ENCODE data around the gene VAV3.

The VAV3 gene

DNA sequence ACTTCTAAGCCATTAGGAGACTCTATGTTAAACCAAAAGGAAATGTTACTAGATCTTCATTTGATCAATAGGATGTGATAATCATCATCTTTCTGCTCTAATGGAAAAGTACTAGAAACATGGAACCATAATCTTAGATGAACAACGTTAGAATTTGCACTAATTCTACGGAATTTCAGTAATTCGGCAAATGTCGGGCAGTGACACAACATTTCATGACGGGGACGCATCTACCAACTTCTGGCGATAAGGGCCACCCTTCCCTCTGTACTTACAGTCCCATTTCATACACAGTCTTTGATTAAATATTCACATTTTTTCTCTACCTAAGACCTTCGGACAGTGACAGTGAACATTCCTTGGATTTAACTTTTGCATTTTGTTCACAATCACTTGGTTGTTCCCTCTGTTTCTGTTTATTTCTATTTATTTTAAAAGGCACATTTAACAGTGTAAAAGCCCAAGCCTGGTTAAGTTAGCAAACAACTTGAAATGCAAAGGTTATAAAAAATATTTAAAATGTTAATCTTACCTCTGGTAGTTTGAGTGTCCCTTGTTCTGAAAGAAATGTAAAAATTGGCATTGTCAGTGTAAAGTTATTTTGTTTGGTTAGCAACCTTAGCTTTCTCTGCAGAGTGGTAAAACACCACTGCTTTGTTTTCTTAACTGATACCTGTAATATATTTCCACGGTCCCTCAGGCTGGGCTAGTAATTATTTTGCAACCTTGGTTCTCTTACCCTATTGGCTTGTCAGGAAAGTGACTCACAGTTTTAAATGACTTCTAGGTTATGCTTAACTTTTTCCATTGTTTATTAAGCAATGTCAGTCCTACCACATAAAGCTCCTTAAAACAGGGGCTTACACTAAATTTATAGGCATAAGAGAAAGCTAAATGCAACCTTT is 276.9 kb downstream of the VAV3 start:
- DNase-seq (ENCODE audit: low read depth in 3 of 3, low spot score in 1 of 3) = no peak

DNA sequence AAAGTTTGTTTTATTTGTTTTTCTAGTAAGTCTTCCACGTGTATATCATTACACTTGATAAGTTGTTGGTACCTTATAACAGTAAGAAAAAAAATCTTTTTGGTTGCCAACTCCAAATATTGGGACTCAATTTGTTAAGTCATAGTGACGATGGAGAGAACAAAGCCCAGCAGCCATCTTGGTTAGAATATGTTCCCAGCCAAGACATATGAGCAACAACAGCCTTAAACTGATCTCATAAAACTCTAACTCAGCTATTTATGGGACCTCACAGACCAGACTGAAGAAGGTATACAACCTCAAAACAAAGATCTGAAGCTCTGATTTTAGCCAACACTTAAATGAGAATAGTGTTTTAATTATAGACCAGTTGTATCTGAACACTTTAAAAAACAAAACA is 281.3 kb downstream of the VAV3 start:
- no peak for DNase-seq (ENCODE audit: low read depth in 3 of 3, low spot score in 1 of 3)

DNA sequence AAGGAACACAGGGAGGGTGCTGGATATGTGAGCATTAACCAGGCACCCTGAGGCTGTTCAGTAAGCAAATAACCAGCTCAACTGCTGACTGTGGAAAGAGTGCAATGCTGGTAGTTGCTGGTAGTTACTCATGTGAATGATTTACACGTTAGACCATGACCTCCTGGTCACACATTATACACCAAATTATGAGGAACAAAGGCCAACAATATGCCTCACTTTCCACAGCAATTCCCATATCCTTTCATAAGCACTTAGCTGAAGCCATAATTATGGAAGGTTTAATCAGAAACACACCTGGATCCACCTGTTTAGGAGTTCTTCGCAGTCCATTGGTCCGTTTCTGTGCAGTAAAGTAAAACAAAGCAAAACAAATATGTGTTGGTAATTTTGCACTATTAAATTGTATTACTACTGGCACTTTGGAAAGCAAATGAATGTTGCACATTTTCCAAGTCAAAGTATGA is 281.8 kb downstream of the VAV3 start:
- DNase-seq (ENCODE audit: low read depth in 3 of 3, low spot score in 1 of 3) = no peak

DNA sequence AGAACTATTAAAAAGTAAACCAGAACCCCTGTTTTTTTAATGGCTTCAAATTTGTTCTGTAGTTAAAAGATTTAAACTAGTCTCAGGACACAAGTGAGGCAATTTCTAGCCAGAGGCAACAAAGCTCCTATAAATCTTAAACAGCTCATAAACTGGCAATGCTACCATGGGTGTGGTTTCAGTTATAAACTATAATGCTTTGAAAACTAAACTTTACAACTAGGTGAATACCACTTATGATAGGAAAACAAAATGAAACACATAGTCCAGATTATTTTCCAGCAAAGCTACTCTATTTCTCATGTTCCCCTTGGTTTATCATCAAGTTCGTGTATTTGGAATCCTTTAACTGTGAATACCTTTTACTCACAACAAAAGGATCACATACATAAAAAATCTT is 282.5 kb downstream of the VAV3 start:
- DNase-seq (ENCODE audit: low read depth in 3 of 3, low spot score in 1 of 3) = no peak

DNA sequence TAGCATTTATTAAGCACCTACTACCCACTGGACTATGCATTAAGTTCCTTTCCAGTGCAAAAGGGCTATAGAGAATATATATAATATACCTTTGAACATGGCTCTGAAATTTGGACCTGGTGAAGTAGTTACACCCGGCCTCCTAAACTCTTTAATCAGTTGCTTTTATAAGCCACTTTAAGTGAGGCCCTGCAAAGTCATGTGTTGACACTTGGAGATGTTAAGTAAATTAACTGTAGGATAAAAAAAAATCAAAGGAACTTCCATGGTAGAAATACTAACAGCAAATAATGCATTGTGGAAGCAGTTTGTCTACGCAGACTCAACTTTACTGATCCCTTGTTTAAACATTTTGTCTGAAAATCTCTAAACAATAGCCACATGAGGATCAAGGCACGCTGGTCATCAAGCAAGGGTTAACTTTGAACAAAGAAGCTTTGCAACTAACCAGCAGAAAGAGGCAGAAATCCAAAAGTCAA is 283.9 kb downstream of the VAV3 start:
- no peak for DNase-seq (ENCODE audit: low read depth in 3 of 3, low spot score in 1 of 3)

DNA sequence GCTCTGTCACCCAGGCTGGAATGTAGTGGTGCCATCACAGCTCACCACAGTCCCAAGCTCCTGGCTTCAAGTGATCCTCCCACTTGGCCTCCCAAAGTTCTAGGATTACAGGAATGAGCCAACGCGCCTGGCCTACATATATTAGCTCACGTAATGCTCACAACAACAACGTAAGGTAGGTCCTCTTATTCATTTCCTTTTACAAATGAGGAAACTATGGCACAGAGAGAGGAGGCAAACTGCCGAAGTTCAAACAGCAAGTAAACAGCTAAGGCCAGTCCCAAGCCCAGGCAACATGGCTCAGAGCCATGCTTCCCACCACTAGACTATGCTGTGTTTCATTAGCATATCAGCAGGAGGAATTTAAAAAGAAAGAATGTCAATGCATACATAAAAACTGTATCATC is 284.4 kb downstream of the VAV3 start:
- no peak for DNase-seq (ENCODE audit: low read depth in 3 of 3, low spot score in 1 of 3)

DNA sequence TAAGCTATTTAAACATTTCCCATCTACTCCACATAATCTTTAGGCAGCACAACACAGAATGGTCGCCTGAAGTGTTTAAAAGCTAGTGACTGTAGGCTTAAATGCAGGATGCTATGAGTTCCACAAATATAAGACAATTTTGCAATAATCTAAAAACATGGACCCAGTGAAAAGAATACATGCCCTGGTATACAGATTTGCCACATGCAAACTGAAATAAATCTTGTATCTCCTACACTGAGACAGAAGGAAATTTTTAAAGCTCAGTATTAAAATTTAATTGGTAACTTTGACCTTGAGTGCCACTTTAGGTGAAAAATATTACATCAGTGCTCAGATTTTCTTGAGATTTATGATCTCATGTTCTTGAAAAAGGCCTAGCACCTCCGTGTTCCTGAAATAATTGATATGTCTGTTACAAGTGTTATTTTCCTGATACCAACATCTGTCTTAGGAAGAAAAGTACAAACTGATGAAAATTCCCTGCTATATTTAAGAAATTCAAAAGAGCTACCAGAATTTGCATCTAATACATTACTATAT is 285.5 kb downstream of the VAV3 start:
- no peak for DNase-seq (ENCODE audit: low read depth in 3 of 3, low spot score in 1 of 3)

DNA sequence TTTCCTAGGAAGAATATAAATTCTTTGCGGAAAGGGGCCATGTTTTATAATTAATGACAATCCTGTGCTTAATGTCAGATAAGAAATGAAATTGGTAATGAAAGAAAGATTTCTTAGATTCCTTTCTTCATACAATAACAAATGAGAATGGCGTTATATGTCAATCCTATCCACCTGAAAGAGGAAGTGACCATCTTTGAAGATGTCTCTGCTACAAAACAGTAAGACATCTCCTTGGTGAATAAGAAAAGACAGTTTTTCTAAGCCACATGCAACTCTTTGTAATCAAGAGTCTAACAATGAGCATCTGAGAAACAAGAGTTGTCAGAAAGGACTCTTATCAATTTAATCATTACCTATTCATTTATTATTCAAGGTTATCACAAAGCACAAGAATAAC is 286.0 kb downstream of the VAV3 start:
- no peak for DNase-seq (ENCODE audit: low read depth in 3 of 3, low spot score in 1 of 3)

DNA sequence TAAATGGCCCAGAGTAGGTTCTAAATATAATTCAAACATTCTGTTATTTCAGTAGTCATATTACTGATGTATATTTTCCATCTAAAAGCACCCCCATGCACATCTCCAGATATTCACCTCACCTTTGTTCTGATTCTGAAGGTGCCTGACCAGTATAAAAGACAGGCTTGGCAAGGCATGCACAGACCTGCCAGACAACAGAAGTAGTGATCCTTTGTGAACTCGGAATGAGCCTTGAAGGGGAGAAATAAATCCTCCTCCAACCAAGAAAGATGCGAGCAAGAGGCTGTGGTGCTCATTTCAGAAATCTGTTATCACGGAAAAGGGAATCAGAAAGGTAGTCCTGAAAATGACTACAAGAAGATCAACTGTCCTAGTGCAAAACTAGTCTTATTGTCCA is 287.3 kb downstream of the VAV3 start:
- DNase-seq (ENCODE audit: low read depth in 3 of 3, low spot score in 1 of 3) = no peak

DNA sequence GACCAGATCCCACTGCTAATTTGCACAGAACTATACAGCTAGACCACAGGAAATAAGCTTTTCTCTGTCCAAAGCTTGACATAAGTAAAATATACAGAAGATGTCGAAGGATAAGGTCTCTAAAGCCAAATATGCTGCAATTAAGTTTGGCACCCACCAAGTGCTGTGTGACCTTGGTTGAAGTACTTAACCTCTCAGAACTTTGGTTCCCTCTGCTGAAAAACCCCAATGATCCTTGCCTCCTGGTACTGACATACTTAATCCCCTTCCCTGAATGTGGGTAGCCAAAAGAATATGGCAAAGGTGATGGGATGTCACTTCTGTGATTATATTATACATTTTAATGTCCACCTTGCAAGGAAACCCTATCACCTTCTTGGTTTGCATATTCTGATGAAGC is 290.5 kb downstream of the VAV3 start:
- no peak for DNase-seq (ENCODE audit: low read depth in 3 of 3, low spot score in 1 of 3)

DNA sequence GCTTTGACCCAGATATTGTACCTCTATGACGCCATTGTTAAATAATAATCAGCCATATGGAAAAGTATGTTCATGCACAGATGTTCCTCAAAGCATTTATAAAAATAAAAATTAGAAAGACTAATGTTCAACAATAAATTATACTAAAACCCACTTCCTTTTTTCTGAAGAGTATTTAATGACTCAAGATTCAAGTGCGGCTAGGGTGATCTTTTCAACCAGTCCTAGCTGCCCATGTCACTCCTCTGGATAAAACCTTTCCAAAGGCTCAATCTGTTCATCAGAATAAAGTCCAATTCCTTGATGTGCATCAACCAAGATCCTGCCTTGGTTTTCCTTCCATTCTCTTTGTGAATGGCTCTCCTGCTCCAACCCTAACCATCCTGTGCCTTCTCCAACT is 292.0 kb downstream of the VAV3 start:
- no peak for DNase-seq (ENCODE audit: low read depth in 3 of 3, low spot score in 1 of 3)

DNA sequence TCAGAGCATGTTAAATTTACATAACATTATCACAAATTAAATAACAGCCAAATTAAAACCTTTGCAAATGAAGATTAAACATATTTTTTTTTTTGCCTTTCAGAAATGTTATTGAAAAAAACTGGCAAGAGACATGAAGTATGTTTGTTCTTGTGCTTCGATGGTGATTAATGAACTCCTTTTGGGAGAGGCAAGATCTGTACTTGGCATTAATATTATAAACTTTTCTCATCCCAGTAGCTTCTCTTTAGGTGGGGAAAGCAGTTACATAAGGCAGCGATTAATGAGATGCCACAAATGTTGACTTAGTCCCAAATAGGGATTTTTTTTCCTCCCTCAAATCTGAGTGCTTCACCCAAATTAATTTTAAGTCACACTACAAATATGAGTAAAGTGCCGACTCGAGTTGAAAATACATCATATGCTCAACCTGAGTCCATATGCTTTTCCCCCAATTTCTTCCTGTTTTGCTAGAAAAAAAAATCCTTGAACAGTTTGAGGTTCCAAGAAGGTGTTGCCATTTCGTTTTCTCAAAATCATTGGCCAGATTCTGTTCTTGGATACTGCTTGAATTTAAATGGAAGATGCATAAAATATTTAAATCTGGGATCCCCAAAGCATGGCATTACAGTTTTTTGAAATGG is 294.5 kb downstream of the VAV3 start:
- no peak for DNase-seq (ENCODE audit: low read depth in 3 of 3, low spot score in 1 of 3)

DNA sequence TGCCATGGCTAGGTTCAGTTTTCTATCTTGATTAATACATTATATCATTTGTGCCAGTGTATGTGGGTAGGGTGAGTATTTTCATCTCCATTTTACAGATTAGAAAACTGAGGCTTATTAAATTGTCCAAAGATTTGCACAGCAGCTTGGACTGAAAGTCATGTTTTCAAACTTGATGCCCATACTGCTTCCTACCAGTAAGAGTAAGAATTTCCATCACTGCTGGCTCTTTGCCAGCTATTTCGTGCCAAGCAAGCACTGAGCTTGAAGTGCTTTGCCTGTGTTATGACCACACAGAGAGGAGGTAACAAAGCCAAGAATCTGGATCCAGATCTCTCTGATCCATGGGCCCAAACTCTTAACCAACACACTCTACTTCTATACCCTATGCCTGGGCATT is 295.0 kb downstream of the VAV3 start:
- no peak for DNase-seq (ENCODE audit: low read depth in 3 of 3, low spot score in 1 of 3)

DNA sequence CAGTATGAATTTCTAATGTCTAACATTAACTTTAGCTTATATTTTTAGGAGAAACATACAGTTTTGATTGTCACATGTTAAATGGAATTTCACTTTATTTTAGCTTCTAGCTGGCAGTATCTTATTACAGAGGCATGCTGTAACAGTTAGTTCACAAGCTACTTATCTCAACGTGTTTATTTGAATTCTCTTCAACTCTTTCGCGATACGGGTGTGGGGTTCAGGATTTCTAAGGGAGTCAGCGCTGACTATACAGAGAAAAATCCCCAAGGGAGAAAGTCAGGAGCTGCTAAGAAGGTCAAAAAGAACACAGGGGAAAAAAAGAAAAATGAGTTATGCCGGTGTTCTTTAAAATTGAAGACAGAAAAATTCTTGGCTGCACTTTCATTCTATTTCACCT is 296.2 kb downstream of the VAV3 start:
- DNase-seq (ENCODE audit: low read depth in 3 of 3, low spot score in 1 of 3) = no peak

DNA sequence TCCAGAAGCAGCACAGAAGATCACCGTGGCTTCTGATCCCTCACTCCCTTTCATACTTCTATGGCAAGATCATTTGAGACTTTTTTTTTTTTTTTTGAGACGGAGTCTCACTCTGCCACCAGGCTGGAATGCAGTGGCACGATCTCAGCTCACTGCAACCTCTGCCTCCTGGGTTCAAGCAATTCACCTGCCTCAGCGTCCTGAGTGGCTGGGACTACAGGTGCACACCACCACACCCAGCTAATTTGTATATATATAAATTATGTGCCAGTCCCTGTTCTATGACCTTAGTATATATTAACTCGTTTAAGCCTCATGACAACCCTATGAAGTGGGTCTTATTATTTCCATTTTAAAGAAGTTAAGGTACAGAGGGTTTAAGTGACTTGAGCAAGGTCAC is 298.5 kb downstream of the VAV3 start:
- no peak for DNase-seq (ENCODE audit: low read depth in 3 of 3, low spot score in 1 of 3)

DNA sequence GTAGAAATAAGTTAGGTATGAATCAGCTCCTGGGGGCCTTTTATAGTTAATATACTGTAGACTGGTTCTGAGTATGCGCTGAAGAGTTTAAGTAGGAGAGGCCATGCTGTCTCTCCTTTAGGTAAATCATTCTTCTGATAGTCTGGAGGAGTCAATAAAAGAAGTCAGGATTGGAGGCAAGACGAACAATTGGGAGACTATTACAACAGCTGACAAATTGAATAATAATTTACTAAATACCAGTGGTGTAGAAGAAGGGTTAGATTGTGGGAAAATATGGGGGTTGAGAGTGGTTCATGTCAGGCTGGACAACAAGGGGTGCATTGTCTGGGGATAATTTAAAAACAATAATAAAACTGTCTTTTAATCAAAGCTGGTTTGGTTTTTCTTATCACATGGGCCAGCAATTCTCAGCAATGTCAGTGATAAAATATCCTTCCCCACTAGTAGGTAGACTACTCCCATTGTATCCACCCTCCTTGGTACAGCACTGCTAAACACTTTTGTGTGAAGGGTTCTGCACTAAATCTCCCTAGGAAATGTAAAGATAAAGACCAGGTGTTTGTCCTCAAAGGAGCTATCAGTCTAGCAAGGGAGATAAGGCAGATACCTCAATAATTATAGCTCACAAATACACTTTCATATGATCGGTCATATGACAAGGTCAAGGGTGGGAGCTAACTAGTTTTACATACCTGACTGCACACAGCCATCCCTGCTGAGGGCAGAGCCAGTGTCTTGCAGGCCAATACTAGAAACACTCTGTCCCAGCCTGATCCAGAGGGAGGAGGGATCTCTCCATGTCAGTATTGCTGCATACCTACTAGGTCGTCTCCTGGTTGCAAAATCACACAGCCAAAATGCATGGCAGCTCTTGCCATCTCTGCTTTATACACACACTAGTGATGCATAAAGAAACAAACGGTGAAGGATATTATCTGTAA is 299.7 kb downstream of the VAV3 start:
- DNase-seq (ENCODE audit: low read depth in 3 of 3, low spot score in 1 of 3) = no peak

DNA sequence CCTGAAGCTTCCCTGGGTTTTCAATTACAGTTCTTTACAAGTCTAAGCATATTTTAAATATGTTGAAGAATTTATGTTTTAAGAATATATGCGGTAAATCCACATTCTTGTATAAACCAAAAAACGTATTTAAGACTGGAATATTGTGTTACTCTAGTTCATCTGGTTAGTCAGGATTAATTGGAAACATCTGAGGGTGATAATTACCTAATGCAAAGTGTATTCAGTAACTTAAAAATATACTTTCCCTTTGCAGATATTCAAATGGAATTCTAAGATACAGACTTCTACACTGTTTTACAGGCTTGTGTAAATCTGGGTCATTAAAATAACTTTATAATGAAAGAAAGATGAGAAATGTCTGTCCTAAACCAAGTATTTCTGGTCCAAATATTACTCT is 302.0 kb downstream of the VAV3 start:
- DNase-seq (ENCODE audit: low read depth in 3 of 3, low spot score in 1 of 3) = no peak

DNA sequence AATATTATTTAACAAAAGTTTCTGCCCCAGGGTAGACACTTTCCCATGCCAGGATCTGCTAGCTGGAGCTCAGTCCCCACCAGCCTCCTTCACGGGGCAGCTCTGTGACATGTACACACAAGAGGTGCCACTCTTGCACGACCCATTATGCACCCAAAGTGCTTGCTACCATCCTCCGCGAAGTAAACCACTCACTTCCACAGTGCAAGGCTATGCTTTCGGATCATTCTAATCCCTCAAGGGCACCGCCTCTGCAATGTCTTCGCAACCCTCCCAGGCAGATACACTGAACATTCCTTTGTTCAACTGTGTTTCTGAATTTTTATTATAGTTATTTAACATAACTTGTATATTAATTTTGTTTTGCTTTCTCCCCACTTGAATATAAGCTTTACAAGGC is 303.8 kb downstream of the VAV3 start:
- no peak for DNase-seq (ENCODE audit: low read depth in 3 of 3, low spot score in 1 of 3)

DNA sequence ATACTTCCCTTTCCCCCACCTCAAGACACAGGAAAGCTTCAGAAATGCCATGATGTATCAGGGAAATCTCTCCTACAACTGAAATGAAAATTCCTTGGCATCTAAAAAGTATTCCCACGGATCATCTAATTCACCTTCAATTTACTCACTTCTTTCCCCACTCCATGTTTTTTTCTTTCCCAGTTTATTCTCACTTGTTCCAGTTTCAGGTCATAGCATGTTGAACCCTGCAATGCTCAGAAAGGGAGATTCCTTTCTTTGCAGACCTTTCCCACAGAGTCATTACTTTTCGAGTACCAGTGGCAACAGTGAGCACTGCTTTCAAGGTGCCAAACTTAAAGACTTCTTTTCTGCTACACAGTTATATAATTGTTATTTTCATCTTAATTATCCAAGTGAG is 305.0 kb downstream of the VAV3 start:
- DNase-seq (ENCODE audit: low read depth in 3 of 3, low spot score in 1 of 3) = no peak

DNA sequence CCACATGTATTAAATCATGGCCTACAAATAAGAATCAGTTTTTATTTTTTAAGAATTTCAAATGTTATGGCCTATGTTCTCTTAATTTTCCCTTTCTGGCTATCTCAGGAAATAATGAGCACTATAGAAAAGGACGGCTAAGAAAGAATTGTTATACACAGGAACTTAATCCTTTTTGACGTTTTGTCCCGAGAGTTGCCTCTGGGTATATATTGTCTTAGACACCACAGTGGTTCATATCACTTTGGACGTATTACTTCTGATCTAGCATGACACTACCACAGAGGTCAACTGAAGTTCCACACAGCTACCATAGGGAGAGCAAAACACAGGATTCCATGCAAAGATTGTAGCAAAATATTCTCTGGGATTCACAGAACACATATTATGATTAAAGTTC is 307.6 kb downstream of the VAV3 start:
- no peak for DNase-seq (ENCODE audit: low read depth in 3 of 3, low spot score in 1 of 3)

DNA sequence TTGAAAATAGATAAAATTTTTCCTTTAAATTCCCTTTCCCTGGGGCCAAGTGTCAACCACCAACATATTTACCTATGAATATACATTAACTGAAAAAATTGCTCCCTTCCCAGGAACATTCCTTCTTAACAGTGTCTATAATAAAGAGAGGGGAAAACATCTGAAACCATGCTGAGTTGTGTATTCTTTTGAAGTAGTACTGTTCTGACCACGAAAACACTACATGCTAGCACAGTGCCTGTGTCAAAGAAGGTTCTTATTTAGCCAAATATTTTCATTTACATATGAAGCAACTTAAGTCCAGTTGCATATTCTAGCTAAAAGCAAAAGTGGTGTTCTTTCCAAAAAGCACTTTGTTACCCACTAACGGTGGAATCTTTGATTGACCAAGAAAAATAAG is 311.2 kb downstream of the VAV3 start:
- no peak for DNase-seq (ENCODE audit: low read depth in 3 of 3, low spot score in 1 of 3)
